GM12875 (cell line): Measurements from ENCODE around the gene RSKR.

Experiments used
- H3K4me3 ChIP-seq: one replicate; pipeline ENCODE4 v1.5.1; 2011; ENCODE audit warnings: low read depth, low read length, control low read depth
- CTCF ChIP-seq: IDR thresholded peaks from 2 replicates; pipeline ENCODE4 v1.5.1; 2011; ENCODE audit warnings: low read depth, mild to moderate bottlenecking, control low read depth, inconsistent platforms, low read length, moderate library complexity, borderline replicate concordance; ENCODE audit not compliant: insufficient read depth

RSKR gene

GRCh38 chr17:28572259-28573039 is 41.5 kb downstream of the RSKR start:
- H3K4me3 ChIP-seq: no peak overlapping the region

GRCh38 chr17:28571361-28572122 is 42.4 kb downstream of the RSKR start, which contains the start of gene PIGS:
Gene PIGS (minus strand): TSS chr17:28571524. CDS start chr17:28571496, 28 bp downstream.
- TF ChIP-seq CTCF: no peak
- H3K4me3 ChIP-seq: peak within 1 kb of the TSS; percentile 81

More at GRCh38 chr17:28572259-28573039, 41.5 kb downstream of the RSKR start:
- TF ChIP-seq CTCF: no peak

- no peak for TF ChIP-seq CTCF
- H3K4me3 ChIP-seq: peak overlapping the region; percentile 81
Measured at GRCh38 chr17:28570716-28571360, 43.1 kb downstream of the RSKR start.

GRCh38 chr17:28569446-28569845 is 44.5 kb downstream of the RSKR start:
- TF ChIP-seq CTCF: no peak
- peak overlapping the region; percentile 81 for H3K4me3 ChIP-seq

- no peak for TF ChIP-seq CTCF
- H3K4me3 ChIP-seq: no peak overlapping the region
Measured at GRCh38 chr17:28567604-28568003, 46.4 kb downstream of the RSKR start.

GRCh38 chr17:28563475-28563874 is 50.5 kb downstream of the RSKR start:
- TF ChIP-seq CTCF: no peak
- no peak overlapping the region for H3K4me3 ChIP-seq
